ENCODE data around the gene ZNF385D.

- TF ChIP-seq CTCF (IDR thresholded peaks at IDR 0.05) (no peak), POLR2A (IDR thresholded peaks at IDR 0.05) (no peak)
Observed at GRCh38 chr3:21722301-21722700, 28.7 kb downstream of the ZNF385D start.
